Ascending aorta (tissue), 2 donors: Measurements from ENCODE around the gene CD207. TPM values are rescaled to one million over a fixed set of nuclear protein-coding genes. Genes with fewer than 3 reads are reported as not detected.

Source experiments
- DNase-seq, 2 donors: peaks; one replicate each; pipeline ENCODE4 v3.0.0-alpha.2; 2019; ENCODE audit warnings: low spot score in 2 of 2
- H3K27ac ChIP-seq, 2 donors: fragments of 200-600 bp; sonication (generic); one replicate each; pipeline ENCODE4 v1.5.1; 2016 to 2017; ENCODE audit warnings: mild to moderate bottlenecking in 1 of 2
- H3K27me3 ChIP-seq: fragments of 200-600 bp; sonication (generic); one replicate; pipeline ENCODE4 v1.5.1; 2017
- H3K36me3 ChIP-seq, 2 donors: fragments of 200-600 bp; sonication (generic); one replicate each; pipeline ENCODE4 v1.5.1; 2016
- H3K4me1 ChIP-seq, 2 donors: fragments of 200-600 bp; sonication (generic); one replicate each; pipeline ENCODE4 v1.5.1; 2016 to 2017; ENCODE audit warnings: mild to moderate bottlenecking in 1 of 2
- H3K4me3 ChIP-seq, 2 donors: fragments of 200-600 bp; sonication (generic); one replicate each; pipeline ENCODE4 v1.5.1; 2016 to 2017; ENCODE audit warnings: mild to moderate bottlenecking in 1 of 2
- H3K9me3 ChIP-seq, 2 donors: fragments of 200-600 bp; sonication (generic); one replicate each; pipeline ENCODE4 v1.5.1; 2016
- CTCF ChIP-seq, 3 experiments: fragments of 200-600 bp in 2 of 3; fragments of 450-650 bp in 1 of 3; sonication (generic) in 2 of 3; IDR thresholded peaks; one replicate each; pipeline ENCODE4 v1.5.1; 2016 to 2019; ENCODE audit warnings: antibody characterized with exemption in 3 of 3, mild to moderate bottlenecking in 1 of 3, moderate library complexity in 1 of 3
- intact Hi-C: fragments of 100-400 bp; cut with DNase I; formaldehyde crosslinking; loops from one replicate; pipeline ENCODE4 v1.15.1; 2023
- total RNA-seq: library from RNA; depleted of rRNA; stranded (reverse); fragments of >200 nt; gene quantifications from one replicate; pipeline ENCODE4 v1.1.0, GENCODE V29; 2016

The CD207 gene
- total RNA-seq, 1 donor from 2014 or later: not detected

GRCh38 chr2:70790136-70790828 is 45.3 kb downstream of the CD207 start, which contains the start of gene FIGLA:
TSS of gene FIGLA (minus strand) at chr2:70790643. CDS start at chr2:70790638, 5 bp downstream.
- Histone ChIP-seq H3K27ac (no peak within 1 kb of the TSS), H3K27me3 (no peaks in the 10 kb centered on the region), H3K4me3 (peak within 1 kb of the TSS; percentile 34 to 49), H3K9me3 (no peaks in the 10 kb centered on the region), H3K4me1 (peaks cover 0 to 2% of the 10 kb centered on the region in 2 donors), H3K36me3 (no peaks in the 10 kb centered on the region)
- intact Hi-C loops: no loop called here
- TF ChIP-seq CTCF (IDR thresholded peaks at IDR 0.05): no peak
- no peak for DNase-seq

GRCh38 chr2:70789304-70790135 is 46.1 kb downstream of the CD207 start:
- H3K4me3 ChIP-seq: peak overlapping the region; percentile 34 to 49
- no peaks in the 10 kb centered on the region for H3K27me3 ChIP-seq
- intact Hi-C loops: no loop called here
- no peaks in the 10 kb centered on the region for H3K36me3 ChIP-seq
- DNase-seq: peak in 1 of 2 donors; percentile 71
- H3K4me1 ChIP-seq: peaks cover 0 to 2% of the 10 kb centered on the region in 2 donors
- peak; percentile 6 to 49 (median 24) for TF ChIP-seq CTCF (IDR thresholded peaks at IDR 0.05)
- H3K27ac ChIP-seq: no peak overlapping the region
- H3K9me3 ChIP-seq: no peaks in the 10 kb centered on the region

- H3K36me3 ChIP-seq: no peaks in the 10 kb centered on the region
Observed at GRCh38 chr2:70785137-70785911, 50.3 kb downstream of the CD207 start.

GRCh38 chr2:70784320-70784719 is 51.3 kb downstream of the CD207 start:
- TF ChIP-seq CTCF (IDR thresholded peaks at IDR 0.05): no peak
- Histone ChIP-seq H3K4me3 (no peak overlapping the region), H3K4me1 (peaks cover 0 to under 1% of the 10 kb centered on the region in 2 donors), H3K36me3 (no peaks in the 10 kb centered on the region), H3K27me3 (no peaks in the 10 kb centered on the region), H3K27ac (no peak overlapping the region), H3K9me3 (no peaks in the 10 kb centered on the region)
- intact Hi-C loops: no loop called here
- no peak for DNase-seq

More at GRCh38 chr2:70785137-70785911, 50.3 kb downstream of the CD207 start:
- intact Hi-C loops: no loop called here
- no peaks in the 10 kb centered on the region for H3K9me3 ChIP-seq
- H3K27ac ChIP-seq: no peak overlapping the region
- peaks cover 0 to 2% of the 10 kb centered on the region in 2 donors for H3K4me1 ChIP-seq
- H3K27me3 ChIP-seq: no peaks in the 10 kb centered on the region
- no peak for DNase-seq
- H3K4me3 ChIP-seq: no peak overlapping the region
- peak in 1 of 3 experiments; percentile 14 for TF ChIP-seq CTCF (IDR thresholded peaks at IDR 0.05)

Other genes starting within 250 kb of the CD207 start
- gene ADD2, start 67.6 kb downstream of the CD207 start, total RNA-seq: 10.2 TPM
- gene FIGLA, start 45.2 kb downstream of the CD207 start, total RNA-seq: not detected
- gene CLEC4F, start 15.2 kb downstream of the CD207 start, total RNA-seq: not detected
- 1.7 TPM for gene VAX2, start 64.8 kb upstream of the CD207 start, total RNA-seq
- gene ATP6V1B1, start 100.1 kb upstream of the CD207 start, total RNA-seq: not detected
- 1.4 TPM for gene ANKRD53, start 142.8 kb upstream of the CD207 start, total RNA-seq
- 133 TPM for gene TEX261, start 159.1 kb upstream of the CD207 start, total RNA-seq
- gene NAGK, start 232.8 kb upstream of the CD207 start, total RNA-seq: 97.4 TPM